ENCODE results near the gene CDR2.

Gene CDR2

DNA sequence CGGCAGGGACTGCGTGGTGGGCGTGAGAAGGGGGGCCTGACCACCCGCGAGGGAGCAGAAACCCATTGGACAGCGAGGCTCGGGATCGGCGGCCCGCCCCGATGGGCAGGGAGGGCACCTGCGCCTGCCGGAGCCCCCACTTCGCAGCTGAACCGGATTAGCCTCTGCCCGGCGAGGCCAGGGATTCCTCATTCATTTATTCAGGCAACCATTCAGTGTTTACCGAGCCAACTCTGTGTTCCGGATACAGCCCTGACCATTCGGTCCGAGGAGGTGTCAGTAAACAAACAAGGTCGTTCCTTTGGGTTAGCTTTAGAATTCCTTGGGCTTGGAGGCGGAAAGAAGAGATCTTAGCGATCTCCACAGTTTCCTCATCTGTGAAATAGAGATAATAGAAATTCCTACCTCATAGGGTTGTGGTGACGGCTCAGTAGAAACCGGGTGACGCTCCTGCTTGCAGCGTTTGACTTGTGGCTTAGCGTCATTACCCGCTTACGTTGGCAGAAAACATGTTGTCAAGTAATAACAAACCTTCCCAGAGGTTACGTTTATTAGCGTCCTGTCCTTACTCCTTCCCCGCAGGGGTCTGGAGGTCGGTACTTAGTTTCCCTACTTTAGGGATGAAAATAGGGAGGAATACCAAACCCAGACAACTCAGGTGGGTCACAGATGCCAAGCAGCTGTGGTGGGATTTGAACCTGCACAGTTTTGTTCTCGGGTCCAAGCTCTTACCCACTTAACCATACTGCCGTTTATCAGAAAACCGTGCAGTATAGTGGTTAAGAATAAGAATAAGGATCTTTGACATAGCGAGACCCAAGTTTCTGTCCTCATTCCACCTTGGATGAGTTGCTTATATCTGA, 76.3 kb downstream of the CDR2 start:
- TF ChIP-seq, protein P1, sequence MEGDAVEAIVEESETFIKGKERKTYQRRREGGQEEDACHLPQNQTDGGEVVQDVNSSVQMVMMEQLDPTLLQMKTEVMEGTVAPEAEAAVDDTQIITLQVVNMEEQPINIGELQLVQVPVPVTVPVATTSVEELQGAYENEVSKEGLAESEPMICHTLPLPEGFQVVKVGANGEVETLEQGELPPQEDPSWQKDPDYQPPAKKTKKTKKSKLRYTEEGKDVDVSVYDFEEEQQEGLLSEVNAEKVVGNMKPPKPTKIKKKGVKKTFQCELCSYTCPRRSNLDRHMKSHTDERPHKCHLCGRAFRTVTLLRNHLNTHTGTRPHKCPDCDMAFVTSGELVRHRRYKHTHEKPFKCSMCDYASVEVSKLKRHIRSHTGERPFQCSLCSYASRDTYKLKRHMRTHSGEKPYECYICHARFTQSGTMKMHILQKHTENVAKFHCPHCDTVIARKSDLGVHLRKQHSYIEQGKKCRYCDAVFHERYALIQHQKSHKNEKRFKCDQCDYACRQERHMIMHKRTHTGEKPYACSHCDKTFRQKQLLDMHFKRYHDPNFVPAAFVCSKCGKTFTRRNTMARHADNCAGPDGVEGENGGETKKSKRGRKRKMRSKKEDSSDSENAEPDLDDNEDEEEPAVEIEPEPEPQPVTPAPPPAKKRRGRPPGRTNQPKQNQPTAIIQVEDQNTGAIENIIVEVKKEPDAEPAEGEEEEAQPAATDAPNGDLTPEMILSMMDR (conservative IDR thresholded peaks at IDR 0.05; ENCODE audit: low read depth, low read length), result no peak
- DNase-seq (ENCODE audit: low read depth), result peak; percentile 76
- H3K4me3 ChIP-seq (ENCODE audit: low read length), result peak overlapping the region; percentile 61

DNA sequence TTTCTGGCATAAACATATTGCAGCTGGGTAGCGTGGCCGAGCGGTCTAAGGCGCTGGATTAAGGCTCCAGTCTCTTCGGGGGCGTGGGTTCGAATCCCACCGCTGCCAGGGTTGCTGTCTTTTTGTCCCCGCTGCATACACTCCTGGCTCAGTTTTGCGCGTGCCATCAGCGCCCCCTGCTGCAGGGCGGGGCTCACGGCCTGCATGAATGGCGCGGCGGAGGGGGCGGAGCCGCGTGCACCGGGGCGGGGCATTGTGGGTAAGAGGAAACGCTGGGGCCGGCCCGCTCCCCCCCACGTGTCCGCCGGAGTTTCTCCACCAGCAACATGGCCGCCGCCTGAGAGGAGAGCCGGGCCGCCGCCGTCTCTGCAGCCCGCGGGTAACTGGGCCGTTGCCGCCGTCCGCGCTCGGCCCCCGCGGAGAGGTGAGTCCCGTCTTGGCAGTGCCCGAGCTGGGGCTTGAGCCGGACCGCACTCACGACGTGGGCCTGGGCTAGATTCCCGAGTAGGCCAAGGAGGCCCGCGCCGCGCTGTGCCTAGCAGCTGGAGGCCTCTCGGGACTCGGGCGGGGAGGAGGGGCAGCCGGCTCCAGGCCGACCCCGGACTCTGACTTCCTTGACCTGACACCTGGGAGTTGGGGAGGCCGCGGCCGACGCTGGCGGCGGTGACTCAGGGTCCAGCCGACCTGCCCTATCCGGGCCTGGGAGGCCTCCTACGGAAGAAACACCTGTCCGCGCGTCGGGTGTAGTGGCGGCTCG, 77.1 kb downstream of the CDR2 start, which contains the start of gene POLR3E:
Gene POLR3E (plus strand): TSS at position 296 of the 757 bp plus-strand sequence. CDS start 5,560 bp downstream, outside the sequence.
- TF ChIP-seq, protein P1 (conservative IDR thresholded peaks at IDR 0.05; ENCODE audit: low read depth, low read length), result peak; percentile 80
- peak; percentile 81 for DNase-seq (ENCODE audit: low read depth)
- H3K4me3 ChIP-seq (ENCODE audit: low read length), result peak within 1 kb of the TSS; percentile 100

DNA sequence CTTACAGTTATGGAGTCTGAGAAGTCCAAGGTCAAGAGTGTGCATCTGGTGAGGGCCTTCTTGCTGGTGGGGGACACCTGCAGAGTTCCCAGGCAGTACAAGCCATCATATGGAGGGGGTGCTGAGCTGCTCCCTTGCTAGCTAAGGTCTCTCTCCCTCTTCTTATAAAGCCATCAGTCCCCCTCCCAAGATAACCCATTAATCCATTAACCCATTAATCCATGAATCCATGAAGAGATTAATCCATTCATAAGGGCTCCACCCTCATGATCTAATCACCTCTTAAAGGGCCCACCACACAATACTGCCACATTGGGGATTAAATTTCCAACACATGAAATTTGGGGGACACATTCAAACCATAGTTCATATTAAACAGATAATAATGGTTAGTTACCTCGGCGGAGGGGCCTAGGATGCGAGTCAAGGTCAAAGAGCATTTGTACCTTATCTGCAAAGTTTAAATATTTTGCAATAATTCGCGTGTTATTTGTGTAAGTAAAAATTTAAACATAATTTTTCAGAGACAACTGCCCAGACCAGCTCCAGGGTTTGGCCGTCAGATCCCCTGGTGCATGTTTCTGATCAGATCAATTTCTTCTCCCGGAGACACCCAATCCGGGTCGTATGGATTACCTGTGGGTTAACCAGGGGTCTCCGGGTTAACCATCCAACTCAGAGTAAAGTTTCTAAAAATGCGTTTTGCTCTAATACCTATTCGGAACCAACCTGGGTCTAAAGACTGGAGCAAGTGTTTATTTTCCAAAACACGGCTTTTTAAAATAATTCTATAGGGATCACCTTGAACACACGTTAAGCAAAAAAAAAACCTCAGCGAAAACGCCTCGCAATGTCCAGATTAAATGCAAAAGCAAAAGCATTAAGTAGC, 78.0 kb downstream of the CDR2 start:
- no peak for DNase-seq (ENCODE audit: low read depth)
- TF ChIP-seq, protein P1 (conservative IDR thresholded peaks at IDR 0.05; ENCODE audit: low read depth, low read length), result no peak
- peak overlapping the region; percentile 100 for H3K4me3 ChIP-seq (ENCODE audit: low read length)

Measured in retinal pigment epithelial cell (primary cell).